GM19395 (cell line): ENCODE results near the gene ESRRB.

Experiments
- ATAC-seq: cut with Tn5 transposase; IDR thresholded peaks from one replicate; pipeline ENCODE4 v1.9.1; 2021; ENCODE audit warnings: mild to moderate bottlenecking, moderate library complexity; ENCODE audit not compliant: unreplicated experiment

Gene ESRRB

DNA sequence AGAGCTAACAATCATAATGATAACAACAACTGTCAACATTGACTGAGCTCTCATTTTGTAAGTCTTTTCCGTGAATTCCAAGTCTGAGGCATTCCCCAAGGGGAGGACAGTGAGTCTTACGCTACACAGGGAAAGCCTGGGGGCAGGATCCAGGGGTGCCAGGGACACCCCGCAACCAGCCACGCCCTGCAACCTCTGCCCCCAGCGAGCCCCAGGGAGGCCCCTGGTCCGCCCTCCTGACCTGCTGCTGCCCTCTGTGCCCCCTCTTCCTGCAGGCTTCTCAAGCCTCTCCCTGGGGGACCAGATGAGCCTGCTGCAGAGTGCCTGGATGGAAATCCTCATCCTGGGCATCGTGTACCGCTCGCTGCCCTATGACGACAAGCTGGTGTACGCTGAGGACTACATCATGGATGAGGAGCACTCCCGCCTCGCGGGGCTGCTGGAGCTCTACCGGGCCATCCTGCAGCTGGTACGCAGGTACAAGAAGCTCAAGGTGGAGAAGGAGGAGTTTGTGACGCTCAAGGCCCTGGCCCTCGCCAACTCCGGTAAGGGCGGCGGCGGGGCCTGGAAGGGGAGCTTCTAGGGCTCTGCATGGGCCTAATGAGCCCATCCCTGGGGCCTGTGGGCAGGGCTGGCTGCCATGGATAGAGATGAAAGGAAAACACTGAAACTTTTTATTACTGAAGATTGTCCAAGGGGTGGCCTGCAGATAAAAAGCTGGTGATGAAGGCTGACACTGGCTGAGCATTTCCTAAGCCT, 115.4 kb downstream of the ESRRB start:
- ATAC-seq: no peak

DNA sequence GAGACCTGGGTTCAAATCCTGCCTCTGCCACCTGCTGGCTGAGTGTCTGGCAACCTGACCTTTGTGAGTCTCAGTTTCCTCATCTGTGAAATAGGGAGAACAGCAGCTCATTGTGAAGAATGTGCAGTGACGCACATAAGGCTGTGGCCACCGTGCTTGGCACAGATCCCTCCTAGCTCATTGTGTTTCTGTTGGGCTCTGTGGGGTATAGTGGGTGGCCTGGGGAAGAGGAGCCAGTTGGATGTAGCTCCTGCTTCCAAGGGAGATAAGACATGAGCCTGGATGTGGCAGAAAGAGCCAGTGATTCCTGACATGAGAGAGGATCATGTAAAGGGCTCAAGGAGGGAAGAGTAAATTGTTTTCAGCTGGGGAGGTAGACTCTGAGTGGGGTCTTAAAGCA, 120.0 kb downstream of the ESRRB start:
- ATAC-seq: no peak

DNA sequence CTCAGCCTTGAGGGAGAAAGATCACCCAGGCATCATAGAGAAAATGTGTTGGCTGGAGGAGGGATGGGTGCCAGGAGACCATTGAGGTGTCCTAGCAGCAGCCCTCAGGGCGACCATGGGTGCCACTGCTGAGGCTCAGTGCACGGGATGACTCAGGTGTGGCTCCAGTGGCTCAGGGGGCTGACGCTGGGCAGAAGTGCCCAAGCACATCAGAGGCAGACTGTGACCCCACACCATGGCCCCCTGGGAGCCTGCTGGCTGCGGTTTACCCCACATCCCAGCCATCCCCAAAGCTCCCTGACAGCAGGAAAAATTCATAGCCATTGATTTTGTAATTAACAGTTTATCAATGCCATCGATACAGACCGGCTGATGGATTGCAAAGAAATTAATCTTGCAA, 120.7 kb downstream of the ESRRB start:
- no peak for ATAC-seq

DNA sequence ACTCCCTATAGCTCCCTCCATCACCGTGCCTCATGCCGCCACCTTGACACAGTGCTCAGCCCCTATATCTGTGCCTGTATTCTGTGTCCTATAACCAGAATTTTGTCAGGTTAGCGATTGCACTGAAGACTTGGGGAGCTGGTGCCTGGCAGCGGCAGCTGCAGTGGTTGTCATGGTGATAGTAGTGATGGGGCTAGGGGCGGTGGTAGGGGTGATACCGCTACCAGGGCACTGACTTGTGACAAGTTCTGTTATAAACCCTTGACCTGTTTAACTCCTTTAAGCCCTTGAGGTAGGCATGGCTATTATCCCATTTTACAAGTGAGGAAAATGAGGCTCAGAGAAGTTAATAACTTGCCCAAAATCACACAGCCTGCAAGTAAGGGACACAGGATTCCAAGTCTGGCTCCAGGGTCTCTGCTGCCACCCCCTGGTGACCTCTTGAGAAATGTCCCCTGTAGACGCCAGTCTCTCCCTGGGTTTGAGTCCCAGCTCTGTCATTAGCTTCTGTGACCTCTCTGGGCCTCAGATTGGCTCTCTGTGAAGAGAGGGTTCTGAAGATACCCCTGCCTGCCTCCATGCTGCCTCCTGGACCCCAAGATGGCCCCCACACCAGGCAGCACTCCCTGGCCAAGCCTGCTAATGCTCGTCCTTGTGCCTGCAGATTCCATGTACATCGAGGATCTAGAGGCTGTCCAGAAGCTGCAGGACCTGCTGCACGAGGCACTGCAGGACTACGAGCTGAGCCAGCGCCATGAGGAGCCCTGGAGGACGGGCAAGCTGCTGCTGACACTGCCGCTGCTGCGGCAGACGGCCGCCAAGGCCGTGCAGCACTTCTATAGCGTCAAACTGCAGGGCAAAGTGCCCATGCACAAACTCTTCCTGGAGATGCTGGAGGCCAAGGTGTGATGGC, 121.9 kb downstream of the ESRRB start:
- no peak for ATAC-seq

DNA sequence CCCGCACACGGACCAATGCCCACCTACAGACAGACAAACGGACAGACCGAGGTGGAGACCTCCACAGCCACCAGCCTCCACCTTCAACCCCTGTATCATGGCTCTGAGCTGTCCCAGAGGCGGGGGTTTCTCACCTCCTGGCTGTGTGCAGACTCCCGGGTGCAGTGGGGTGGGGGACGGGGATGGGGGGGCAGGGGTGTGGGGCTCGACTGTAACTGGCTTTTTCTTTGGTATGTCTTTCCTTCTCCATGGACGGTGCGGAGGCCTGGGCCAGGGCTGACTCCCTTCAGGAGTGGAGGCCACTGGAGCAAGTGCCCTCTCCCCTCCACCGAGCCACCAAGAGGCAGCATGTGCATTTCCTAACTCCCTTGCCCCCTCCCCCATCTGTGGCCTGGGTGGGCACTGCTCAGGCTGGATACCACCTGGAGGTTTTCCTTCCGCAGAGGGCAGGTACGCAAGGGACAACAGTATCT, 122.6 kb downstream of the ESRRB start:
- no peak for ATAC-seq

DNA sequence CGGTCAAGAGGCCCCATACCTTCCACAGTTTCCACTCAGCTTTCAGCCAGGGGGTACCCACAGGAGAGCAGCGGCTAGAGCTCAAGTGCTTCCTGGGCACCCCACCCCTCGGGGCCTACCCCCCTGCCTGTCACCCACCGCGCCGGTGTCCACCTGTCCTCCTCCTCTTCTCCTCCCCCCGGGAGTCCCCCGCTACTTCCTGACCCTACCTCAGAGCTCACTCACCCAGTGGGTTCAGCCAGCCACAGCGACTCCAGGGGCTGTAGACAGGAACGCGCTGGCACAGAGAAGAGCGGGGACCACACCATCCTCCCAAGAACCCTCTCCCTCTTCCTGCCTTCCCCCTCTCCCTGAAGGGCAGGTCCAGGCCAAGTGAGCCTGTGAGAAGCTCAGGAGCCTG, 123.0 kb downstream of the ESRRB start:
- no peak for ATAC-seq

DNA sequence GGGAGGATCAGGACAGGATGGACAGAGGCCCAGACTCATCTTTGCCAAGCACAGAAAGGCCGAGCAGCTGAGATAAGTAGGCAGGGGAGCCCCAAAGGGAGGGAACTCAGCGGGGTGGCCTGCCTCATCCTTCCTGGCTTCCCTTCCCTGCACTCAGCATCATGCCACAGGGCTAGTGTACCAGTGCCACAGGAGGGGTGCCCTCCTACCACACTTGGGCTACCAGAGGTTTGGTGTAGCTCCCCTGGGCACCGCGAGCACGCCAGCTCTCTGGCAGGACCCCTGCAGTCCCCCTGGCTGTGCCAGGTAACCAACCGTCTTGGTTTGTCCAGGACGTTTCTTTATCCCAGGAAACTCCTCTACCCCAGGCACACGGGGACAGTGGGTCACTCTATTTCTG, 123.5 kb downstream of the ESRRB start:
- no peak for ATAC-seq

DNA sequence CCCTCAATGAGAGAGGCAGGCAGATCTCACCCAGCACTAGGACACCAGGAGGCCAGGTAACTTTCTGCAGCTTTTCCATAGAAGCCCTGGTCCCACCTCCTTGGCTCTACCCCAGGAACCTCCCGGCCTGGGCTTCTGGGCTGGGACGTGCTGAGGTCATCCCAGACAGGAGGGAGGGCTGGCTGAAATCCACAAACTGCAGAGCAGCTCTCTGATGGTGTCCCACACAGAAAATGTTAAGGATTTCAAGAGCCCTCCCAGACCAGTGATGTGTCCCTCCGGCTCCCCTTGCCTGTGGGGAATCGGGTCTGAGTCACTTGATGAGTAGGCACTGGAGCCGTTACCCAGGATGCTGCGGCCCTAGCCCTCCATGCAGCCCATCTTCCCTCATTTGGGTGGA, 124.1 kb downstream of the ESRRB start:
- ATAC-seq: no peak

DNA sequence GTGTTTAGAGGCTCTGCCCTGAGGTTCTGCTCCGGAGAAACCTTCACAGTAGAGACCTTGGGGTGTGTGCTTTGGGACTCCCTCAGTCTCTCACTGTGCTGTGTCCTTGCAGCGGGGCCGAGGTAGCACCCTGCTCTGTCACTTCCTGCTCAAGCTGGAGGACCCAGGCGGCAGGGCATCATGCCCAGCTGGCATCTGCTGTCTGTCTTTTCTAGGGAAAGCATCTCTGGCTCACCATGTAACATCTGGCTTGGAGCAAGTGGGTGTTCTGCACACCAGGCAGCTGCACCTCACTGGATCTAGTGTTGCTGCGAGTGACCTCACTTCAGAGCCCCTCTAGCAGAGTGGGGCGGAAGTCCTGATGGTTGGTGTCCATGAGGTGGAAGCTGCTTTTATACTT, 124.5 kb downstream of the ESRRB start:
- no peak for ATAC-seq

DNA sequence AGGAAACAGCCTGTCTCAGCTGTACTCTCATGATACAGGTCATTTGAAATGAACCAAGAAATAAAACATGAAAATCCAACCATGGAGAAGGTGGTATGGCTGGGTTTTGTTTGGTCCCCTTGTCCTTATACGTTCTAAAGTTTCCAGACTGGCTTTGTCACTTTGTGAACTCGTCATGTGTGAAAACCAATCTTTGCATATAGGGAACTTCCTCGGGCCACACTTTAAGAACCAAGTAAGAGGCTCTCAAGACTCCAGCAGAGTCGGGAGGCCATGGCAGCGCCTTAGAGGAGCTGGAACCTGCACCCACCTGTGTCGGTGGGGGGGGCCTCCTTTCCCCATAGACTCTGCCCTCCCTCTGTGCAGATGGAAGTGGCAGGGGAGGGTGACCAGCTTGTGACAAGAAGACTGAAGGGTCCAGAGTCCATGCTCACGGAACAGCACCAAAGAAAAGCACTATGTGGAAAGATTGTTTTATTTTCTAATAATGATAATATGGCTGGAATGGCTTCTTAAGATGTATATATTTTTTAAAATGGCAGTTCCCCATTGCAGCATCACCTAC, 125.3 kb downstream of the ESRRB start:
- ATAC-seq: no peak

DNA sequence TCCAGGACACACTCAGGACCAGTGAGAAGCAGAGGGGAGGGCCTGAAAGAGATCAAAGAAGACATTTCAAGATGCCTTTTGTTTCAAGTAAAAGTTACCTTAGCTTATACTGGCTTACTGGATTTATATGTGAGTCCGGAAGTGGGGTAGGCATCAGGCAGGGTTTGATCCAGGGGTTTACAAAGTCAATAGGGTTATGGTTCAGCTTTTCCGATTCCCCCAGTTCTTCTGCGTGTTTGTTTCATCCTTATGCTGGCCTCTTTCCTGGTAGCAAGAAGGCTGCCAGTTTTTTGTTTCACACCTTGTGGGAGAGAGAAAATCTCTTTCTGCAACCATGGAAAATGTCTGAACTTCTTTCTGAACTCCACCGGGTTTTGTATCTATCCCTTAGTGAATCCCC, 126.3 kb downstream of the ESRRB start:
- ATAC-seq: no peak

DNA sequence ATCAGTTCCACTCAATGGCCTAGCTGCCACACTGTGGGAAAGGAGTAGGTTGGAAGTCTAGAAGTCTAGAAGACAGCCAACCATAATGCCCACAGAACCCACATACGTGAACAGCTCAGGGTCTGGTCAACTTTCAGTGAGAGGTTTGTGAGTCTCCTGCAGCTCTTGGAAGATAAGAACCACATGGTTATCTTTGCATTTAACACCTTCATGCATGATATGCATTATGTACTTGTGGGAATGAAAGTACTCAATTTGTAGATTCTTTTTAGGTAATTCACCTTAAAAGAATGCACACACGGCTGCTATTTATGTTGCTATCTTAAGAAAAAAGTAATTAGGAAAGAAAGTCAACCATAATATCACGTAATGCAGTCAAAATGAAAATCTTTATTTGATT, 126.7 kb downstream of the ESRRB start:
- ATAC-seq: no peak

DNA sequence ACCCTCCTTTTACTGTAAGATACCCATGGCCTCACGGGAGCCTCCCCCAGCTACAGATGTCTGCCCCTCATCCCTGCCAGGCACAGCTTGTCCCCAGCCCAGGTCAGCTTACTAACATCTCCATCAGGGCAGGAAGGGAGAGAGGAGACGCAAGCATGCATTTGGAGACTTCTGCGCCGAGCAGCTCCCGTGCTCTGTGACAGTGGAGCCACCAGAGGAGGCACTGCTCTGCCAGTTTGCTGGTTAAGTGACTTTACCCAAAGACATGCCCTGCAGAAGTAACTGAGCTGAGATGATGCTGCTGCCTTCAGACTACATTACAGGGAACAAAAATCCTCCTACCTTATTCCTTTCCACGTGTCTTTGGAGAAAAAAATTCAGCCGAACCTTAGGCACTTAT, 133.4 kb downstream of the ESRRB start:
- no peak for ATAC-seq

DNA sequence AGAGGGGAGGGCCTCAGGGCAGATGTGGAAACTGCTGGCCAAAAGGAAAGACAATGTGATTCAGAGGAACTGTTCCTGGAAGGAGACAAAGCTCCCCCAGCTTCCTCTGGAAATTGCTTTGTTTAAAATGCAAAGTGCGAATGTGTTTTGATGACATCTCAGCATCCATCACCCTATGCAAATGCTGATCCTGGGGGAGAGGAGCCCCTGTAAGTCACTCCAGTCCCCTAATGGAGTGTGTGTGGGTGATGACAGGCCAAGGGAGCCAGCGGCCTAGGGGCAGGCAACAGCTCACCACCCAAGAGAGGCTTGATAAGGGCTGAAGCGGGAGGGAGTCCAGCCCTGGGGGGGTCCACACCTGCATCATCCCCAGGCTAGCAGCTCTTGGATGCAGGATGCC, 134.2 kb downstream of the ESRRB start:
- ATAC-seq: no peak

DNA sequence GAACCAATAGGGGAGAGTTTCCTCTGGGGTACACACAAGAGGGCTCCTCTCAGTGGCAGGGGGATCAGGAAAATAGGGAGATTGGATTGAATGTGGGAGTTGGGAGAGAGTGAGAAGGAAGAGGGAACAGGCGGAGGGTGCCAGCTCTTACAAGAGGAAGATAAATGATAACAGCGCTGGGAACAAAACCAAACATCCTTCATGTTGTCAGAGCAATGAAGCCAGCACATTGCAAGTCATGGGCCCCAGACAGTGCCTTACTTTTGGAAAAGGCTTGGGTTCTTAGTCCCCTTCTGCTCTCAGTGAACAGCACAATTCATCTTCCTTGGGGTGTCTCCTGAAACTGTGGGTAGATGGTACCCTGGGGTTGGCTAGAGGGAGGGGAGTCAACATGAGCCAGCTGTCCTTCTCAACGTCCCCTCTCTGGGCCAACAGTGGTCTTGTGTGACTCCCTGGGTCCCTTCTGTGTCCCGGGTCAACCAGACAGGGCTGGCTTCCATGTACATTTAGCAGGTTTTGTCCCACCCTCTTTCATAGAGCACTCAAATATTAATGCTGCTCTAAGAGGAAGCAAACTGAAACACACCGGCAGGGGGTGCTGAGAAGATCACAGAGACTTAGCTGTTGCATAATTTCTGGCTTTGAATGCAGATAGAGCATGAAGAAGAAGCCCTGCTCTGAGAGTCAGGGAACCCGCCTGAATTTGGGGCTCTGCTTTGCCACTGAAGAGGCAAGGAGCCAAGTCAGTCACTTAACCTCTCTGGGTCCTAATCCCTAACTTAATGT, 138.5 kb downstream of the ESRRB start:
- ATAC-seq: no peak

DNA sequence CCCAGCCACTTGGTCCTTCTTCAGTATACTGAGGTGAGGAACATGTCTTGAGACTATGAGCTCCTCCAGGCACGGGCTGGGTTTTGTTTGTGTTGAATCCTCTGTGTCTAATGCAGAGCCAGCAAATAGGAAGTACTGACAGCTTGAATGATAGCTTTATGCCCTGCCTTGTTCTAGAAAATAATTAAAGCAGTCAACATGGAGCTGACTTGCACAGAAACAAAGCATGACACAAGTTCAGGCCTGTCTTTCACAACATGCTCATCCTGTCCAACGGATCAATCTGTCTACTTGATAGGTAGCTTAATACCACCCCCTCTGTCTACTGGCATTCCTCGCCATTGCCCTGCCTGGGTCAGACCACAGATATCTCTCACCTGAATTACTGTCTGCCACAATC, 140.9 kb downstream of the ESRRB start:
- no peak for ATAC-seq

DNA sequence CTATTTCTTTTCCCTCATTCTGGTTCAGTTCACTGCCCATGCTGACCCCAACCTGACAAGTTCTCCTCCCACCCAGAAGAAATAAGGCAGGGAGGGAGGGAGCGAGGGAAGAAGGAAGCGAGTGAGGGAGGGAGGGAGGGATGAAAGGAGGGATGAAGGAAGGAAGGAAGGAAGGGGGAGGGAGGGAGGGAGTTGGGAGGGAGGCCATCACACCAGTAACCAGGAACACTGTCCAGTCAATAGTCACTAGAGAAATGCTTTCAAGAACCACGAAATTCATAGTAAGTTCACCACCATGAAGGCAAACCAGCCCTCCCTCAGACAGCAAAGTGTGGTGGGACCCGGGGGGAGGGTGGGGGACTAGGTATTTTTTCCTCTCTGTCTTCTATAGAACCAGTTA, 142.4 kb downstream of the ESRRB start:
- ATAC-seq: no peak

DNA sequence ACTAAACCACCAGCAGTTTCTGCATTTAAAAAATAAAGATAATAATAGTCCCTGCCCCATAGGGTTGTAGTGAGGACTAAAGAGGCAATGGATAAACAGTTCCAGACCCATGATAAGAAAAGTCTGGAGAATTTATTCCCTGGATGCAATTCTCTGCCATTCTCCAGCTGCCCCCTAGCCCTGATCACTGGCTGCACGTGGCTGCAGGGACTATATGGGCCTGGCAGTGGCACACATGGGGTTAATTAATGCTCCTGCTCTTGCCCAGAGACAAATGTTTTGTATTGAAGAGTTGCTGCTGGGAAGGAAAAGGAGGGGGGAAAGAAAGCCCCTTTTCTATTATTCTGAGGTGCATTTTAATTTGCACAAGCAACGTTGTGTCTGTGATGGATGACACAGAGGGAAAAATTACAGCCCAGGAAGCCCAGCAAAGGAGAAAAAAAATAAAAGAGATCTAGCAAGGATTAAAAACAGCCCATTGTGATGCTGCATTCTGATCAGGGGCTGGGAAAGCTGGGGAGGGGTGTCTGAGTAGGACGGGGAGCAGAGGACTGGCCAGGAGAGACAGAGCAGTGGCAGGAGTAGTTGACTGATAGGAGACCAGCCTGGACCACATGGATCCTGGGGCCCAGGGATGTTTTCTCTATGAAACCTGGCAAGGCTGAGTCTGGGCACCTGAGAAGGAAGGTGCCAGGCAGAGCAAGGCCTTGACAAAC, 149.3 kb downstream of the ESRRB start:
- ATAC-seq: no peak

DNA sequence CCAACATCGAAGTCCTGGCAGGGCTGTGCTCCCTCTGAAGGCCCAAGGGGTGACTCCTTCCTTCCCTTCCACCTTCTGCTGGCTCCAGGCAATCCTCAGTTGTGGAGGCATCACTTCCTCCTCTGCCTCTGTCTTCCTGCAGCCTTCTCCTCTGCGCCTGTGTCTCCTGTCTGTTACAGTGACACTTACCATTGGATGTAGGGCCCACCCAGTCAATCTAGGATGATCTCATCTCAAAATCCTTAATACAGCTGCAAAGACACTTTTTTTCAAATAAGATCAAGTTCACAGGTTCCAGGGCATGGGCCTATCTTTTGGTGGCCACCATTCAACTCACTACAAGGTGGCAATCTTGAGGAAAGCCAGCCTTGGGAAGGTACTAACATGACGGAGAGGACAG, 155.1 kb downstream of the ESRRB start:
- ATAC-seq: no peak

DNA sequence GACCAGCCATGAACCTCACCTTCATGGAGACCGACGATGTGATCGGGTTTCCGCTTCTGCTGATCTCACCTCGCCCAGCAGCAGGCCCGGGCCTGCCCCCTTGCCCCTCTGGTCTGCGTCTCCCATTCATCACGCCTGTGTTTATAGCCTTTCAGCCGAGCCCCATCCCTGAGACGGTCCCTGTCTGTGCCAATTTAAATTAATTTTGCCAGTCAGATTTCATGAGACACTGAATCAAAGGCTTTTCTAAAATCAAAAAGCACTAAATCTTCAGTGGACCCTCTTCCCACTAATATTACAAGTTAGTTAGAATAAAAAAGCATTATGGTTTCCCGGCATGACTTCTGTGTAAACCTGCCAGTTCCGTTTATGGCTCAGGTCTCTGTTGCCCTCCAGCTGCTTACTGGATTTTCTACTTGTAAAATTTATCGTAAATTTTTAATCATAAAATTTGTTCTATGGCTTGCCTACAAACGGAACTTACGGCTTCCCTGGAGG, 155.9 kb downstream of the ESRRB start:
- no peak for ATAC-seq
